Left lobe of liver (tissue), 2 donors: ENCODE measurements around the gene ANXA3. TPM values are rescaled to one million over a fixed set of nuclear protein-coding genes. Genes with fewer than 3 reads are reported as not detected.

ENCODE experiments used
- ATAC-seq: fragments of 200-7000 bp; cut with Tn5 transposase; one replicate; pipeline ENCODE4 v1.9.1; 2020; ENCODE audit warnings: mild to moderate bottlenecking, moderate library complexity
- DNase-seq: peaks from one replicate; pipeline ENCODE4 v3.0.0-alpha.2; 2020; ENCODE audit warnings: low spot score
- total RNA-seq: library from RNA; stranded (reverse); gene quantifications from one replicate; pipeline ENCODE4 v1.2.1, GENCODE V29; 2021
- donor health status: DM: no; HTN: no; CAD: no; lungs with moderate emphysema.
- donor health status: DM: no; HTN: yes; CAD: no.

The ANXA3 gene
- total RNA-seq, 1 donor from 2014 or later: 1.2 TPM

GRCh38 chr4:78608684-78609083 is 57.1 kb downstream of the ANXA3 start:
- no peak for ATAC-seq
- DNase-seq: no peak

GRCh38 chr4:78609580-78609979 is 58.0 kb downstream of the ANXA3 start:
- no peak for DNase-seq
- ATAC-seq: no peak

GRCh38 chr4:78610546-78611214 is 59.1 kb downstream of the ANXA3 start:
- ATAC-seq (no peak), DNase-seq (no peak)

GRCh38 chr4:78611215-78611558 is 59.6 kb downstream of the ANXA3 start:
- ATAC-seq (no peak), DNase-seq (no peak)

GRCh38 chr4:78612398-78613178 is 61.0 kb downstream of the ANXA3 start:
- DNase-seq (no peak), ATAC-seq (peak; percentile 91)

GRCh38 chr4:78613522-78614321 is 62.2 kb downstream of the ANXA3 start:
- DNase-seq (no peak), ATAC-seq (no peak)

GRCh38 chr4:78616046-78616498 is 64.5 kb downstream of the ANXA3 start:
- peak; percentile 24 for ATAC-seq
- DNase-seq: no peak

GRCh38 chr4:78618436-78618835 is 66.9 kb downstream of the ANXA3 start:
- ATAC-seq: no peak
- DNase-seq: no peak

GRCh38 chr4:78621395-78621794 is 69.8 kb downstream of the ANXA3 start:
- no peak for ATAC-seq
- no peak for DNase-seq

- DNase-seq (no peak), ATAC-seq (no peak)
Observed at GRCh38 chr4:78622253-78622979, 70.8 kb downstream of the ANXA3 start.

GRCh38 chr4:78624048-78624447 is 72.5 kb downstream of the ANXA3 start:
- ATAC-seq (no peak), DNase-seq (no peak)

GRCh38 chr4:78625073-78625472 is 73.5 kb downstream of the ANXA3 start:
- ATAC-seq: no peak

GRCh38 chr4:78627046-78627965 is 75.7 kb downstream of the ANXA3 start:
- ATAC-seq (no peak), DNase-seq (no peak)

More at GRCh38 chr4:78625073-78625472, 73.5 kb downstream of the ANXA3 start:
- DNase-seq: no peak

GRCh38 chr4:78627966-78628678 is 76.6 kb downstream of the ANXA3 start:
- peak; percentile 32 for ATAC-seq
- DNase-seq: no peak

GRCh38 chr4:78629991-78630541 is 78.5 kb downstream of the ANXA3 start:
- no peak for DNase-seq
- peak; percentile 21 for ATAC-seq

- no peak for ATAC-seq
- DNase-seq: no peak
Observed at GRCh38 chr4:78630615-78631014, 79.0 kb downstream of the ANXA3 start.

GRCh38 chr4:78634011-78634664 is 82.6 kb downstream of the ANXA3 start:
- ATAC-seq (no peak), DNase-seq (no peak)
